Measurements from ENCODE around the gene CARS1.

CARS1 gene

DNA sequence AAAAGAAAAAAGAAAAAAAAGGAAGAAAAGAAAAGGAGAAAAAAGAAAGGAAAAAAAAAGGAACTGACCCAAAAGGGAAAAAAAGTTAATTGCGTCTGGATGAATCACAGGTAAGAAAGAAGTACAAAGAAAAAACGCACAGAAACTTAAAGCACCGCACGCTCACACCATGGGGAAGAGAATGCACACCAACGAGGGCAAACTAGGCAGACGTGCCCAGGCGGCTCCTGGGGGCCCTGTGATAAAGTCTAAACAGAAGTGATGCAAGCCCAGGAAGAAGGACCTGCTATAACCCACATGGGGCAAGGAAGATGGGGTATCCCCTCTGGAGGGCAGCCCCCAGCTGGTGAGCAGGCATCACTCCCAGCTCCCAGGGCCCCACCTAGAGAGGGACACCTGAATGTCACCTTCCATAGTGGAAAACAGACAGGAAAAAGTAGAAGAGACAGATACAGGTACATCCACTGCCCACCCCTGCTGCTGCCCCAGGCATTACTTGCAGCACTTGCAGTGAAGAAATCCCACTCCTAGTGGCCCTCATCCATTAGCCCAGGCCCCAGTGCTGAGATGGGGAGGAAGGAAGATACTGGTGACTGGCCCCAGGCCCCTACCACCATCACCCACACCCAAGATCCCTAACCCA is 94.0 kb downstream of the CARS1 start:
- no peak for TF ChIP-seq EZH2phosphoT487 (conservative IDR thresholded peaks at IDR 0.05; ENCODE audit: low read length)
- TF ChIP-seq, protein P1, sequence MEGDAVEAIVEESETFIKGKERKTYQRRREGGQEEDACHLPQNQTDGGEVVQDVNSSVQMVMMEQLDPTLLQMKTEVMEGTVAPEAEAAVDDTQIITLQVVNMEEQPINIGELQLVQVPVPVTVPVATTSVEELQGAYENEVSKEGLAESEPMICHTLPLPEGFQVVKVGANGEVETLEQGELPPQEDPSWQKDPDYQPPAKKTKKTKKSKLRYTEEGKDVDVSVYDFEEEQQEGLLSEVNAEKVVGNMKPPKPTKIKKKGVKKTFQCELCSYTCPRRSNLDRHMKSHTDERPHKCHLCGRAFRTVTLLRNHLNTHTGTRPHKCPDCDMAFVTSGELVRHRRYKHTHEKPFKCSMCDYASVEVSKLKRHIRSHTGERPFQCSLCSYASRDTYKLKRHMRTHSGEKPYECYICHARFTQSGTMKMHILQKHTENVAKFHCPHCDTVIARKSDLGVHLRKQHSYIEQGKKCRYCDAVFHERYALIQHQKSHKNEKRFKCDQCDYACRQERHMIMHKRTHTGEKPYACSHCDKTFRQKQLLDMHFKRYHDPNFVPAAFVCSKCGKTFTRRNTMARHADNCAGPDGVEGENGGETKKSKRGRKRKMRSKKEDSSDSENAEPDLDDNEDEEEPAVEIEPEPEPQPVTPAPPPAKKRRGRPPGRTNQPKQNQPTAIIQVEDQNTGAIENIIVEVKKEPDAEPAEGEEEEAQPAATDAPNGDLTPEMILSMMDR (IDR thresholded peaks at IDR 0.05; ENCODE audit: insufficient read depth, low read length, poor library complexity, severe bottlenecking): no peak
- H4K20me1 ChIP-seq (ENCODE audit: low read depth, low read length): peaks cover 8% of the 10 kb centered on the region; the same call in 1 of the 2 replicates
- no peaks in the 10 kb centered on the region for H3K9me3 ChIP-seq (ENCODE audit: insufficient read depth, low read length)
- H3F3A ChIP-seq (ENCODE audit: insufficient read depth): no peaks in the 10 kb centered on the region
- no peak overlapping the region for H3K27ac ChIP-seq (ENCODE audit: low read depth, low read length)
- peaks cover 63% of the 10 kb centered on the region for H3K36me3 ChIP-seq (ENCODE audit: low read length)
- peaks cover 56% of the 10 kb centered on the region for H3K79me2 ChIP-seq (ENCODE audit: insufficient read depth, low read length)
- H3K9me2 ChIP-seq (replicated peaks; ENCODE audit: insufficient read depth, low read length): no peaks in the 10 kb centered on the region
- H3K9ac ChIP-seq (ENCODE audit: low read length): no peak overlapping the region
- H3K4me3 ChIP-seq (ENCODE audit: insufficient read depth, low read length, poor library complexity, severe bottlenecking): no peak overlapping the region
- H2AFZ ChIP-seq (ENCODE audit: low read depth, low read length, severe bottlenecking): no peak overlapping the region
- H3K27me3 ChIP-seq (ENCODE audit: low read length): no peaks in the 10 kb centered on the region
- H3K4me2 ChIP-seq (ENCODE audit: low read depth, low read length, poor library complexity, severe bottlenecking): no peak overlapping the region

DNA sequence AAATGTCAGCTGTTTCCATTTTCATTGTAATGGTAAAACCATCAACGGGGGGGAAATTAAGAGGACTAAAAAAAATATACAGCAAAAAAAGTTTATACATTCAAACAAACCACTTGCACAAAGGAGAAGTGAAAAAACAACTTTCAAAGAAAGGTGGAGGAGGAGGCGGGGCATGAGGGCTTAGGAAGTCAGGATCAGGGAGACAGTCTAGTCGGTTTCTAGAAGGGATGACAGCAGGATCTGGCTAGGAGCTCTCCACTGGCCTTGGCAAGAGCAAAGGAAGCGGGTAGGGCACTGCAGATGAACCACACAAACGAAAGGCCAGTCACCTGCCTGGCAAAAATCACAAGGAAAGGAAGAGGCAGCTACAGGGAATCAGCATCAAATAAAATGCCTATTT is 96.1 kb downstream of the CARS1 start:
- Histone ChIP-seq H4K20me1 (ENCODE audit: low read depth, low read length) (peaks cover 8% of the 10 kb centered on the region; the same call in 1 of the 2 replicates), H3K4me3 (ENCODE audit: insufficient read depth, low read length, poor library complexity, severe bottlenecking) (no peak overlapping the region), H2AFZ (ENCODE audit: low read depth, low read length, severe bottlenecking) (no peak overlapping the region), H3K9me3 (ENCODE audit: insufficient read depth, low read length) (no peaks in the 10 kb centered on the region), H3K27me3 (ENCODE audit: low read length) (no peaks in the 10 kb centered on the region), H3K9me2 (replicated peaks; ENCODE audit: insufficient read depth, low read length) (no peaks in the 10 kb centered on the region), H3K4me2 (ENCODE audit: low read depth, low read length, poor library complexity, severe bottlenecking) (no peak overlapping the region), H3F3A (ENCODE audit: insufficient read depth) (no peaks in the 10 kb centered on the region), H3K79me2 (ENCODE audit: insufficient read depth, low read length) (peaks cover 42% of the 10 kb centered on the region), H3K9ac (ENCODE audit: low read length) (no peak overlapping the region), H3K27ac (ENCODE audit: low read depth, low read length) (no peak overlapping the region), H3K36me3 (ENCODE audit: low read length) (peaks cover 64% of the 10 kb centered on the region)
- TF ChIP-seq, protein P1 (IDR thresholded peaks at IDR 0.05; ENCODE audit: insufficient read depth, low read length, poor library complexity, severe bottlenecking): no peak
- no peak for TF ChIP-seq EZH2phosphoT487 (conservative IDR thresholded peaks at IDR 0.05; ENCODE audit: low read length)

DNA sequence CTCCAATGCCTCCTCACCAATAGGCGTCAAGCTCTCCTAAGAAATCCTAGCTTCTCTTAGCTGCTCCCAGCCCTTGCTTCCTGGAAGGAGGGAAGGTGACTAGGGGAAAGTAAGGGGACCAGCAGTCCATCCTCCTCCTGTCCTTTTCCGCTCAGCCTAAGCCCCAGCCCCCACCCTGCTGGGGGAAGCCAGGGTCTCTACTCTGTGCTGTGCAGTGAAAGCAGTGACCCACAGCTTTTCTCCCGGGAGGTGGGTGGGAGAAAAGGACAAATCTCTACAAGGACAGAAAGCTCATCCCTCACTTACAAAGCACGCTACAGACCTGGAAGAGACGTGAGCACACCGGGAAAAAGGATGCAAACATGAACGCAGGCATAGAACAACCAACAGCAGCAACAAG is 97.1 kb downstream of the CARS1 start:
- Histone ChIP-seq H3K9me3 (ENCODE audit: insufficient read depth, low read length) (no peaks in the 10 kb centered on the region), H3K9ac (ENCODE audit: low read length) (no peak overlapping the region), H3K36me3 (ENCODE audit: low read length) (peaks cover 63% of the 10 kb centered on the region), H3K79me2 (ENCODE audit: insufficient read depth, low read length) (peaks cover 37% of the 10 kb centered on the region), H3K27ac (ENCODE audit: low read depth, low read length) (no peak overlapping the region), H3K9me2 (replicated peaks; ENCODE audit: insufficient read depth, low read length) (no peaks in the 10 kb centered on the region), H3K4me2 (ENCODE audit: low read depth, low read length, poor library complexity, severe bottlenecking) (no peak overlapping the region), H3K27me3 (ENCODE audit: low read length) (no peaks in the 10 kb centered on the region), H3F3A (ENCODE audit: insufficient read depth) (no peaks in the 10 kb centered on the region), H2AFZ (ENCODE audit: low read depth, low read length, severe bottlenecking) (no peak overlapping the region), H3K4me3 (ENCODE audit: insufficient read depth, low read length, poor library complexity, severe bottlenecking) (no peak overlapping the region), H4K20me1 (ENCODE audit: low read depth, low read length) (peaks cover 8% of the 10 kb centered on the region; the same call in 1 of the 2 replicates)
- TF ChIP-seq, protein P1 (IDR thresholded peaks at IDR 0.05; ENCODE audit: insufficient read depth, low read length, poor library complexity, severe bottlenecking): no peak
- no peak for TF ChIP-seq EZH2phosphoT487 (conservative IDR thresholded peaks at IDR 0.05; ENCODE audit: low read length)
